GM18526 (cell line): ENCODE measurements around the gene RILPL2.

Experiments
- POLR2A ChIP-seq: IDR thresholded peaks from 3 replicates; pipeline ENCODE4 v1.6.1; 2011; ENCODE audit not compliant: insufficient read length; ENCODE audit errors: extremely low read depth

Gene RILPL2

GRCh38 chr12:123389560-123390351 is 46.7 kb downstream of the RILPL2 start:
- no peak for TF ChIP-seq POLR2A

GRCh38 chr12:123388951-123389559 is 47.4 kb downstream of the RILPL2 start:
- no peak for TF ChIP-seq POLR2A

- TF ChIP-seq POLR2A, result no peak
Measured at GRCh38 chr12:123388177-123388950, 48.1 kb downstream of the RILPL2 start.

GRCh38 chr12:123387508-123388176 is 48.8 kb downstream of the RILPL2 start:
- TF ChIP-seq POLR2A, result no peak

GRCh38 chr12:123384994-123385376 is 51.5 kb downstream of the RILPL2 start:
- no peak for TF ChIP-seq POLR2A

- TF ChIP-seq POLR2A, result no peak
Measured at GRCh38 chr12:123384318-123384993, 52.0 kb downstream of the RILPL2 start.

GRCh38 chr12:123382684-123383083 is 53.8 kb downstream of the RILPL2 start:
- TF ChIP-seq POLR2A, result no peak

GRCh38 chr12:123379391-123379790 is 57.1 kb downstream of the RILPL2 start:
- no peak for TF ChIP-seq POLR2A

GRCh38 chr12:123369229-123369628 is 67.3 kb downstream of the RILPL2 start:
- no peak for TF ChIP-seq POLR2A

- no peak for TF ChIP-seq POLR2A
Measured at GRCh38 chr12:123367511-123367910, 69.0 kb downstream of the RILPL2 start.
